K562 (cell line): ENCODE measurements around the gene SARS1. TPM values are rescaled to one million over a fixed set of nuclear protein-coding genes. Genes with fewer than 3 reads are reported as not detected.
A peak's percentile ranks its signal among the peaks of the same experiment; 100 is the strongest.

Source experiments
- ATAC-seq: fragments of 200-7000 bp; cut with Tn5 transposase; 3 replicates; pipeline ENCODE4 v1.9.1; 2020; ENCODE audit warnings: moderate library complexity
- BruUV-seq: library from RNA; stranded (reverse); fragments of 400-500 nt; replicated peaks from 2 replicates; lab custom pipeline; 2021; lab: Mats Ljungman, UMichigan
- CTCF ChIA-PET: fragments of 300-600 bp; formaldehyde crosslinking; extraction: SDS; loops from one replicate; lab custom pipeline; 2021; ENCODE audit warnings: low intra/inter-chr PET ratio; lab: Yijun Ruan, JAX
- POLR2A ChIA-PET: fragments of 300-600, 350-650 bp; sonication (Branson Sonifier 250); formaldehyde crosslinking; extraction: SDS; loops from one replicate; lab custom pipeline; 2021; ENCODE audit warnings: antibody characterized with exemption, inconsistent platforms; lab: Yijun Ruan, JAX
- DNase-seq, 4 experiments: peaks; one replicate each; pipeline versions ENCODE4 v3.0.0 to v3.0.0-alpha.2; 2011 to 2018; ENCODE audit warnings: low spot score in 3 of 4, mixed read lengths in 3 of 4; ENCODE audit errors: extremely low read depth in 1 of 4
- FAIRE-seq: peaks from 2 replicates; lab custom pipeline; 2011; peaks lifted over from hg19 to GRCh38; lab: Jason Lieb, UNC
- H2AFZ ChIP-seq: 2 replicates; pipeline ENCODE4 v1.6.0; 2011; ENCODE audit warnings: low read depth, low read length, control low read depth, inconsistent platforms
- H3K27ac ChIP-seq: fragments of 200-600 bp; 3 replicates; pipeline ENCODE4 v1.8.0; 2011; ENCODE audit warnings: low read depth, mild to moderate bottlenecking, control low read depth, inconsistent platforms, low read length, moderate library complexity, mixed read lengths; ENCODE audit errors: extremely low read depth
- H3K27me3 ChIP-seq, 2 experiments: fragments of 300-600 bp in 1 of 2; 2 replicates in 1 of 2; 3 replicates in 1 of 2; pipeline versions ENCODE4 v1.6.0 to v1.8.0; 2011; ENCODE audit warnings: inconsistent platforms in 2 of 2, low read length in 2 of 2, mild to moderate bottlenecking in 1 of 2, mixed read lengths in 1 of 2, moderate library complexity in 1 of 2; ENCODE audit not compliant: control insufficient read depth in 2 of 2, insufficient read depth in 2 of 2
- H3K36me3 ChIP-seq: fragments of 300-600 bp; 3 replicates; pipeline ENCODE4 v1.8.0; 2011; ENCODE audit warnings: mild to moderate bottlenecking, low read length, inconsistent platforms; ENCODE audit not compliant: control insufficient read depth, insufficient read depth
- H3K4me1 ChIP-seq, 2 experiments: fragments of 200-600 bp in 1 of 2; replicated peaks in 1 of 2; 2 replicates in 1 of 2; 3 replicates in 1 of 2; pipeline versions ENCODE4 v1.5.1 to v1.8.0; 2011; ENCODE audit warnings: inconsistent platforms in 2 of 2, low read length in 2 of 2, mild to moderate bottlenecking in 1 of 2, mixed read lengths in 1 of 2, moderate library complexity in 1 of 2; ENCODE audit not compliant: control insufficient read depth in 2 of 2, insufficient read depth in 2 of 2
- H3K4me2 ChIP-seq: 2 replicates; pipeline ENCODE4 v1.6.1; 2011; ENCODE audit warnings: low read length, control low read depth, inconsistent platforms, mixed read lengths; ENCODE audit not compliant: insufficient read depth
- H3K4me3 ChIP-seq: fragments of 200-600 bp; sonication (generic), shearing (Covaris generic); 2 replicates; pipeline ENCODE4 v1.5.1; 2016; ENCODE audit warnings: control low read depth, inconsistent platforms
- H3K79me2 ChIP-seq: fragments of 200-600 bp; 3 replicates; pipeline ENCODE4 v1.8.0; 2011; ENCODE audit warnings: low read length, inconsistent platforms; ENCODE audit not compliant: control insufficient read depth, insufficient read depth
- H3K9ac ChIP-seq, 2 experiments: 2 replicates each; pipeline versions ENCODE4 v1.6.0 to v1.6.1; 2011; ENCODE audit warnings: low read depth in 2 of 2, low read length in 2 of 2, control low read depth in 1 of 2, inconsistent platforms in 1 of 2, mild to moderate bottlenecking in 1 of 2, mixed read lengths in 1 of 2; ENCODE audit not compliant: insufficient read depth in 1 of 2
- H3K9me1 ChIP-seq: one replicate; pipeline ENCODE4 v1.6.0; 2011; ENCODE audit warnings: inconsistent platforms, mild to moderate bottlenecking, low read length, moderate library complexity; ENCODE audit not compliant: control insufficient read depth, insufficient read depth
- H3K9me3 ChIP-seq: replicated peaks from 2 replicates; pipeline ENCODE4 v1.5.1; 2011; ENCODE audit warnings: low read depth, low read length, inconsistent platforms; ENCODE audit not compliant: control insufficient read depth, insufficient read depth
- H4K20me1 ChIP-seq: replicated peaks from 2 replicates; pipeline ENCODE4 v1.6.1; 2011; ENCODE audit warnings: low read length, inconsistent platforms, mixed read lengths; ENCODE audit not compliant: control insufficient read depth, insufficient read depth
- ARID1B ChIP-seq: fragments of 450-650 bp; IDR thresholded peaks from 2 replicates; pipeline ENCODE4 v1.6.1; 2016; ENCODE audit warnings: antibody characterized with exemption, mild to moderate bottlenecking, inconsistent platforms
- COPS2 ChIP-seq: fragments of 450-650 bp; conservative IDR thresholded peaks from 2 replicates; pipeline ENCODE4 v1.6.1; 2016; ENCODE audit warnings: mild to moderate bottlenecking, moderate library complexity
- CXXC5 ChIP-seq: fragments of 250-450 bp; sonication (Bioruptor Pico); IDR thresholded peaks from 2 replicates; pipeline ENCODE4 v1.8.0; 2022; ENCODE audit warnings: inconsistent platforms, mild to moderate bottlenecking, moderate library complexity
- ESRRB ChIP-seq: fragments of 250-450 bp; sonication (Bioruptor Pico); IDR thresholded peaks from 2 replicates; pipeline ENCODE4 v1.5.0; 2020; ENCODE audit warnings: mild to moderate bottlenecking, moderate library complexity, borderline replicate concordance
- HIVEP1 ChIP-seq: fragments of 250-450 bp; sonication (Bioruptor Pico); IDR thresholded peaks from 2 replicates; pipeline ENCODE4 v1.4.0; 2020; ENCODE audit warnings: mild to moderate bottlenecking
- KDM1A ChIP-seq, 2 experiments: fragments of 450-650 bp; IDR thresholded peaks; 2 replicates each; pipeline ENCODE4 v1.6.1; 2016; ENCODE audit warnings: mild to moderate bottlenecking in 2 of 2
- KDM5B ChIP-seq: fragments of 200-600 bp; sonication (generic); IDR thresholded peaks from 2 replicates; pipeline ENCODE4 v1.6.1; 2012; ENCODE audit warnings: low read depth, mild to moderate bottlenecking, moderate library complexity, low read length, control low read depth, inconsistent platforms; ENCODE audit not compliant: insufficient replicate concordance
- NCOA1 ChIP-seq: fragments of 450-650 bp; IDR thresholded peaks from 2 replicates; pipeline ENCODE4 v1.6.1; 2016; ENCODE audit warnings: low read depth
- RBM14 ChIP-seq: fragments of 200-400 bp; formaldehyde crosslinking; IDR thresholded peaks from 2 replicates; pipeline ENCODE4 v1.6.1; 2018; ENCODE audit warnings: low read depth, mild to moderate bottlenecking, low read length, moderate library complexity, borderline replicate concordance; ENCODE audit not compliant: insufficient read depth
- TAL1 ChIP-seq: fragments of 450-650 bp; IDR thresholded peaks from 2 replicates; pipeline ENCODE4 v1.6.1; 2016; ENCODE audit warnings: mild to moderate bottlenecking
- TCF3 ChIP-seq: sonication (generic); formaldehyde crosslinking; IDR thresholded peaks from 2 replicates; pipeline ENCODE4 v1.4.0; 2020; ENCODE audit warnings: mild to moderate bottlenecking, missing genetic modification reagents
- THRAP3 ChIP-seq: fragments of 450-650 bp; IDR thresholded peaks from 2 replicates; pipeline ENCODE4 v1.6.1; 2016; ENCODE audit warnings: mild to moderate bottlenecking, inconsistent platforms, borderline replicate concordance
- ZNF197 ChIP-seq: fragments of 200-800 bp; sonication (Bioruptor generic); IDR thresholded peaks from 2 replicates; pipeline ENCODE4 v1.6.1; 2016; ENCODE audit warnings: low read depth, missing genetic modification characterization, missing compliant biosample characterization
- ZNF24 ChIP-seq: fragments of 450-650 bp; IDR thresholded peaks from 2 replicates; pipeline ENCODE4 v1.6.1; 2016
- WGBS: fragments of 100-300 bp; shearing (Covaris generic); methylation state at CpG from one replicate; pipeline ENCODE4 v1.1.6; 2016; ENCODE audit warnings: low coverage, mixed read lengths; ENCODE audit not compliant: insufficient coverage; ENCODE audit errors: missing lambda C conversion rate; 5-methylcytosine and 5-hydroxymethylcytosine counted together
- in situ Hi-C: fragments of 300-500 bp; cut with MboI; formaldehyde crosslinking; loops from 4 replicates; pipeline ENCODE4 v1.15.0; 2018; ENCODE audit warnings: inconsistent platforms, mixed read lengths
- intact Hi-C: fragments of 100-400 bp; cut with micrococcal nuclease; formaldehyde crosslinking; loops from 2 replicates; pipeline ENCODE4 v1.14.2; 2022
- polyA plus RNA-seq, 8 experiments: library from polyadenylated mRNA; depleted of rRNA in 4 of 8; stranded (reverse) in 5 of 8; unstranded in 3 of 8; fragments of >200 nt; fragmentation: Nextera tagmentation in 2 of 8; fragmentation: Illumina TruSeq in 1 of 8; extraction: Ambion mirVana in 2 of 8; extraction: Trizol in 1 of 8; gene quantifications; 2 replicates each; pipeline versions ENCODE4 v1.2.1 to v1.2.3, GENCODE V29; 2011 to 2014; ENCODE audit warnings: inconsistent platforms in 1 of 8, missing spikeins in 1 of 8
- total RNA-seq, 7 experiments: library from RNA; depleted of rRNA in 6 of 7; stranded (reverse); fragments of >200 nt in 6 of 7; fragmentation: Illumina TruSeq in 2 of 7; extraction: Trizol in 2 of 7; gene quantifications; 2 replicates each; pipeline versions ENCODE4 v1.2.1 to v1.2.3, GENCODE V29; 2011 to 2021; ENCODE audit warnings: low replicate concordance in 1 of 7
- TF ChIP-seq, protein P1 (sequence below): fragments of 150-350 bp; IDR thresholded peaks from 2 replicates; pipeline ENCODE4 v1.6.1; 2014; ENCODE audit warnings: low read depth, mild to moderate bottlenecking, low read length, borderline replicate concordance
- TF ChIP-seq, protein P2 (sequence below): sonication (generic); IDR thresholded peaks from 2 replicates; pipeline ENCODE4 v1.6.1; 2016
- TF ChIP-seq, protein P3 (sequence below): sonication (generic); formaldehyde crosslinking; IDR thresholded peaks from 2 replicates; pipeline ENCODE4 v1.8.0; 2023; ENCODE audit warnings: mild to moderate bottlenecking, missing genetic modification reagents

Gene SARS1
- total and polyA plus RNA-seq, 9 of the 15 experiments (the other 6 are each of a cell fraction or from before 2014, with no cell fraction given), result 221 to 623 (median 254) TPM

DNA sequence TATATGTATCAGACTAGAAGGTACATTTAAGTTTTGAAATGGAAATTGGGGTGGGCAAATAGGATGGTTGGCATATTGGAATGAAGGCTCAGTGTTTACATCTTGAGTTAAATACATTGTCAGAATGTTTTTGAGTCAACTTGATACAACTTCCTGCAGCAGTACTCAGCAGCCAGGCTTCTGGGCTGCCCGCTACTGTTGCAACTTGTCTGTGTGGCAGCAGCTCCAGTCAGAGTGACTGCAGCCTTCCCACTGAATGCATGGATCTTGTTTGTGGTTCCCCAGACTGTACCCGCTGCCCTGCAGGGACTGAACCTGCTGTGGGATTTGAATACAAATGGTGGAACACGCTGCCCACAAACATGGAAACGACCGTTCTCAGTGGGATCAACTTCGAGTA, 24.9 kb upstream of the SARS1 start (continued):
- TF ChIP-seq, protein P1, sequence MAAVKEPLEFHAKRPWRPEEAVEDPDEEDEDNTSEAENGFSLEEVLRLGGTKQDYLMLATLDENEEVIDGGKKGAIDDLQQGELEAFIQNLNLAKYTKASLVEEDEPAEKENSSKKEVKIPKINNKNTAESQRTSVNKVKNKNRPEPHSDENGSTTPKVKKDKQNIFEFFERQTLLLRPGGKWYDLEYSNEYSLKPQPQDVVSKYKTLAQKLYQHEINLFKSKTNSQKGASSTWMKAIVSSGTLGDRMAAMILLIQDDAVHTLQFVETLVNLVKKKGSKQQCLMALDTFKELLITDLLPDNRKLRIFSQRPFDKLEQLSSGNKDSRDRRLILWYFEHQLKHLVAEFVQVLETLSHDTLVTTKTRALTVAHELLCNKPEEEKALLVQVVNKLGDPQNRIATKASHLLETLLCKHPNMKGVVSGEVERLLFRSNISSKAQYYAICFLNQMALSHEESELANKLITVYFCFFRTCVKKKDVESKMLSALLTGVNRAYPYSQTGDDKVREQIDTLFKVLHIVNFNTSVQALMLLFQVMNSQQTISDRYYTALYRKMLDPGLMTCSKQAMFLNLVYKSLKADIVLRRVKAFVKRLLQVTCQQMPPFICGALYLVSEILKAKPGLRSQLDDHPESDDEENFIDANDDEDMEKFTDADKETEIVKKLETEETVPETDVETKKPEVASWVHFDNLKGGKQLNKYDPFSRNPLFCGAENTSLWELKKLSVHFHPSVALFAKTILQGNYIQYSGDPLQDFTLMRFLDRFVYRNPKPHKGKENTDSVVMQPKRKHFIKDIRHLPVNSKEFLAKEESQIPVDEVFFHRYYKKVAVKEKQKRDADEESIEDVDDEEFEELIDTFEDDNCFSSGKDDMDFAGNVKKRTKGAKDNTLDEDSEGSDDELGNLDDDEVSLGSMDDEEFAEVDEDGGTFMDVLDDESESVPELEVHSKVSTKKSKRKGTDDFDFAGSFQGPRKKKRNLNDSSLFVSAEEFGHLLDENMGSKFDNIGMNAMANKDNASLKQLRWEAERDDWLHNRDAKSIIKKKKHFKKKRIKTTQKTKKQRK, result no peak
- TF ChIP-seq HIVEP1 (CRISPR knock-in tag) (no peak), ZNF24 (no peak), KDM5B (no peak), THRAP3 (no peak)
- TF ChIP-seq, all 486 proteins: peak for 0

DNA sequence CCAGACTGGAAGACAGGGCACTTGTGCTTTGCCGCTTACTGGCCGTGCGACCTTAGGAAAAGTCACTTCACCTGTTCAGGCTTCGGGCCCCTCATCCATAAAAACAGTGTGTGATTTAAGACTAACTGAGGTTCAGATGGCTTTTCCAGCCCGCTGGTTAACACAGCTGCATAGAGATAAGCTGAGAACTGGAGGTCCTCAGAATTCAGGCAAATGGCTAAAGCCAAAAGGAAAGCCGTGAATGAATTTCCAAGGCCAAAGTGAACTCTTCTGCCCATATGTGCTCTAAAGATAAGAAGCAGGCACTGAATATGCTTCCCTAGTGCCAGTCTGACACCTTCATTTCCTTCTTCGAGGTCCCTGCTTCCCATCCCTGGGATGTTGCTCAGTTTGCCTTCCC, 23.5 kb upstream of the SARS1 start:
- peak; percentile 51 for FAIRE-seq
- no peaks in the 10 kb centered on the region for H3K79me2 ChIP-seq
- H4K20me1 ChIP-seq, result no peaks in the 10 kb centered on the region
- H3K27me3 ChIP-seq, result no peaks in the 10 kb centered on the region
- no TSS peak for BruUV-seq
- H3K9ac ChIP-seq, result peak overlapping the region in 1 of 2 experiments; percentile 2; a peak in 1 of 4 replicates
- H3K4me1 ChIP-seq, result peaks cover 34 to 48% of the 10 kb centered on the region in 2 experiments; a peak in 4 of 5 replicates
- H3K4me2 ChIP-seq, result no peak overlapping the region
- no peaks in the 10 kb centered on the region for H3K9me3 ChIP-seq
- H3K9me1 ChIP-seq, result peaks cover 4% of the 10 kb centered on the region
- in situ Hi-C loops (no loop called here), intact Hi-C loops (loop anchor here (5.0 kb wide), 2 partner anchors 58 to 363 kb away; no protein-coding TSS in a partner anchor)
- H3K4me3 ChIP-seq, result no peak overlapping the region
- ChIA-PET CTCF (no interaction called here), POLR2A (interaction anchor here (1.0 to 1.7 kb wide), 3 partner anchors 9 to 42 kb away, joined by 3 to 10 read pairs (median 6); no protein-coding TSS in a partner anchor)
- H2AFZ ChIP-seq, result peak overlapping the region; percentile 58; the same call in 1 of the 2 replicates
- WGBS, result 36% methylated on average over 7 of the region's 7 CpGs
- no peak overlapping the region for H3K27ac ChIP-seq
- ATAC-seq, result no peak
- no peaks in the 10 kb centered on the region for H3K36me3 ChIP-seq
- peak in 1 of 4 experiments; percentile 59 for DNase-seq
- TF ChIP-seq KDM1A (IDR thresholded peaks at IDR 0.05) (peak in 1 of 2 experiments; percentile 39; a peak in 1 of 4 replicates), RBM14 (no peak), ARID1B (peak; percentile 55), ZNF197 (CRISPR knock-in tag) (no peak), ESRRB (CRISPR knock-in tag) (no peak), TAL1 (peak; percentile 36), CXXC5 (0 out of 2 replicates have a peak, but pooled peaks have one; percentile 10), NCOA1 (peak; percentile 11; the same call in 1 of the 2 replicates), TCF3 (peak; percentile 54), COPS2 (no peak)
- TF ChIP-seq, protein P2, sequence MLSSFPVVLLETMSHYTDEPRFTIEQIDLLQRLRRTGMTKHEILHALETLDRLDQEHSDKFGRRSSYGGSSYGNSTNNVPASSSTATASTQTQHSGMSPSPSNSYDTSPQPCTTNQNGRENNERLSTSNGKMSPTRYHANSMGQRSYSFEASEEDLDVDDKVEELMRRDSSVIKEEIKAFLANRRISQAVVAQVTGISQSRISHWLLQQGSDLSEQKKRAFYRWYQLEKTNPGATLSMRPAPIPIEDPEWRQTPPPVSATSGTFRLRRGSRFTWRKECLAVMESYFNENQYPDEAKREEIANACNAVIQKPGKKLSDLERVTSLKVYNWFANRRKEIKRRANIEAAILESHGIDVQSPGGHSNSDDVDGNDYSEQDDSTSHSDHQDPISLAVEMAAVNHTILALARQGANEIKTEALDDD, result peak; percentile 35; the same call in 1 of the 2 replicates
- TF ChIP-seq, protein P3, sequence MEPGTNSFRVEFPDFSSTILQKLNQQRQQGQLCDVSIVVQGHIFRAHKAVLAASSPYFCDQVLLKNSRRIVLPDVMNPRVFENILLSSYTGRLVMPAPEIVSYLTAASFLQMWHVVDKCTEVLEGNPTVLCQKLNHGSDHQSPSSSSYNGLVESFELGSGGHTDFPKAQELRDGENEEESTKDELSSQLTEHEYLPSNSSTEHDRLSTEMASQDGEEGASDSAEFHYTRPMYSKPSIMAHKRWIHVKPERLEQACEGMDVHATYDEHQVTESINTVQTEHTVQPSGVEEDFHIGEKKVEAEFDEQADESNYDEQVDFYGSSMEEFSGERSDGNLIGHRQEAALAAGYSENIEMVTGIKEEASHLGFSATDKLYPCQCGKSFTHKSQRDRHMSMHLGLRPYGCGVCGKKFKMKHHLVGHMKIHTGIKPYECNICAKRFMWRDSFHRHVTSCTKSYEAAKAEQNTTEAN, result no peak
